ENCODE results near the gene IGFBP2. TPM values are rescaled to one million over a fixed set of nuclear protein-coding genes. Genes with fewer than 3 reads are reported as not detected.

The IGFBP2 gene
- polyA plus RNA-seq, 1 of the 3 experiments (the other 2 are of a cell fraction) = 695 TPM

DNA sequence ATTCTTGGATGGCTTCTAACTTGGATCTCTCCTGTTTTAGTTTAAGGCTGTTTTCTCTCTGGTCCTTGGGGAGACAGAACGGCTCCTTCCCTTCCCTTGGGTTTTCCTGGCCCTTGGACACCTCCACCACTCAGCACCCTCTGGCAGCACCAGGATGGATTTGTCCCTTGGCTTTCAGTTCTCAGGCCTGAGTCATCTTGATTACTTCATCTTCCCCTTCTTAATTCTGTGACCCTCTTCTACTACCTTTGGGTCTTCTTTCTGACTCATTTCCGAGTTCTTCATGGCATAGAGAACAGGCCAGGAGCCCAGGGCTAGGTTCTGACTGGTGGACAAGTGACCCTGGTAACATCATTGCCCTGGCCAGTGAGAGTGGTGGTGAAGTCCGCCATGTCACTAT, 14.9 kb downstream of the IGFBP2 start:
- Histone ChIP-seq H4K20me1 (ENCODE audit: insufficient read depth) (peaks cover 4% of the 10 kb centered on the region; the same call in 1 of the 2 replicates), H2AFZ (ENCODE audit: low read depth) (no peak overlapping the region), H3K4me3 (ENCODE audit: low read depth in 2 of 2, low read length in 1 of 2) (no peak overlapping the region), H3K27ac (ENCODE audit: low read depth in 2 of 2, low read length in 1 of 2) (peak overlapping the region in 1 of 2 experiments; percentile 37; a peak in 2 of 4 replicates), H3K9me2 (no peaks in the 10 kb centered on the region), H3F3A (replicated peaks; ENCODE audit: insufficient read depth) (peaks cover 5% of the 10 kb centered on the region), H3K4me1 (ENCODE audit: control insufficient read depth in 1 of 2, insufficient read depth in 2 of 2, low read depth in 1 of 2, low read length in 1 of 2) (peaks cover 20 to 41% of the 10 kb centered on the region in 2 experiments), H3K9me3 (no peaks in the 10 kb centered on the region), H3K36me3 (replicated peaks in 1 of 2; ENCODE audit: control insufficient read depth in 1 of 2, insufficient read depth in 2 of 2, low read length in 1 of 2) (peaks cover 0 to 6% of the 10 kb centered on the region in 2 experiments), H3K79me2 (ENCODE audit: insufficient read depth) (peaks cover 72% of the 10 kb centered on the region), H3K27me3 (ENCODE audit: insufficient read depth) (no peaks in the 10 kb centered on the region), H3K4me2 (no peak overlapping the region), H3K9ac (no peak overlapping the region)
- ChIA-PET CTCF (interaction anchor here (1.1 to 24.7 kb wide), 3 partner anchors 17 to 143 kb away, joined by 3 to 614 read pairs (median 32); no protein-coding TSS in a partner anchor), POLR2A (no interaction called here)
- peak; percentile 10; the same call in 1 of the 2 replicates for TF ChIP-seq JUND (IDR thresholded peaks at IDR 0.05)
- TF ChIP-seq NFIC (IDR thresholded peaks at IDR 0.05; ENCODE audit: borderline replicate concordance) = peak; percentile 22; the same call in 1 of the 2 replicates
- no peak for TF ChIP-seq MAX (IDR thresholded peaks at IDR 0.05; ENCODE audit: low read depth)
- peak; percentile 20; the same call in 1 of the 2 replicates for TF ChIP-seq TCF12 (IDR thresholded peaks at IDR 0.05)
- no peak for TF ChIP-seq SMC3 (IDR thresholded peaks at IDR 0.05; ENCODE audit: low read depth, low read length)
- TF ChIP-seq FOSL2 (IDR thresholded peaks at IDR 0.05; ENCODE audit: borderline replicate concordance, low read depth) = peak; percentile 56
- TF ChIP-seq, protein P1, sequence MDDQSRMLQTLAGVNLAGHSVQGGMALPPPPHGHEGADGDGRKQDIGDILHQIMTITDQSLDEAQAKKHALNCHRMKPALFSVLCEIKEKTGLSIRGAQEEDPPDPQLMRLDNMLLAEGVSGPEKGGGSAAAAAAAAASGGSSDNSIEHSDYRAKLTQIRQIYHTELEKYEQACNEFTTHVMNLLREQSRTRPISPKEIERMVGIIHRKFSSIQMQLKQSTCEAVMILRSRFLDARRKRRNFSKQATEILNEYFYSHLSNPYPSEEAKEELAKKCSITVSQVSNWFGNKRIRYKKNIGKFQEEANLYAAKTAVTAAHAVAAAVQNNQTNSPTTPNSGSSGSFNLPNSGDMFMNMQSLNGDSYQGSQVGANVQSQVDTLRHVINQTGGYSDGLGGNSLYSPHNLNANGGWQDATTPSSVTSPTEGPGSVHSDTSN (IDR thresholded peaks at IDR 0.05) = 0 out of 2 replicates have a peak, but pooled peaks have one; percentile 15
- no peak for DNase-seq
- 76% methylated on average over 3 of the region's 3 CpGs for WGBS (ENCODE audit: low lambda C conversion rate)

DNA sequence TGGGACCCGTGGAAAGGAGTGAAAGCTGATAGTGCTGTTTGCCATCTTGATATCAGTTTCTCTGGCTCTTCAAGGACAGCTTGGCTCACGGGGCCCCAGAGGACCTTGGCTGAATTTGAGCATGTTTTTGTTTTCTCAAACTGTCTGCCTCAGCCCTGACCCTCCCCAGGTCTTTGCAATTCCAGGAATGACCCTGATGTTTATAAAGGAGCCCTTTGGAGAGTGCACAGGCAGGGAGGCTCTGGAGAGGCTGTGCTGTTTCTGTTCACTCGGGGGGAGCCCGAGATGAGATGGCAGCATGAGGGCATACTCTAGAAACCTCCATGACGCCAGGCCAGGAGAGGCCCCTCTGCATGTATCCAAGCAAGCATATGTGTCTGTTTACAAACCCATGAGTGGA, 16.4 kb downstream of the IGFBP2 start:
- Histone ChIP-seq H3K36me3 (replicated peaks in 1 of 2; ENCODE audit: control insufficient read depth in 1 of 2, insufficient read depth in 2 of 2, low read length in 1 of 2) (peaks cover 0 to 9% of the 10 kb centered on the region in 2 experiments), H3K4me2 (no peak overlapping the region), H2AFZ (ENCODE audit: low read depth) (no peak overlapping the region), H3K4me3 (ENCODE audit: low read depth in 2 of 2, low read length in 1 of 2) (no peak overlapping the region), H3K9me3 (no peaks in the 10 kb centered on the region), H3K27me3 (ENCODE audit: insufficient read depth) (no peaks in the 10 kb centered on the region), H3K9me2 (no peaks in the 10 kb centered on the region), H3F3A (replicated peaks; ENCODE audit: insufficient read depth) (peaks cover 5% of the 10 kb centered on the region), H3K4me1 (ENCODE audit: control insufficient read depth in 1 of 2, insufficient read depth in 2 of 2, low read depth in 1 of 2, low read length in 1 of 2) (peaks cover 9 to 43% of the 10 kb centered on the region in 2 experiments), H3K9ac (no peak overlapping the region), H4K20me1 (ENCODE audit: insufficient read depth) (peaks cover 11% of the 10 kb centered on the region), H3K27ac (ENCODE audit: low read depth in 2 of 2, low read length in 1 of 2) (no peak overlapping the region), H3K79me2 (ENCODE audit: insufficient read depth) (peaks cover 77% of the 10 kb centered on the region)
- DNase-seq = no peak
- ChIA-PET POLR2A (no interaction called here), CTCF (interaction anchor here (10.2 to 24.7 kb wide), 2 partner anchors 16 to 128 kb away, joined by 76 to 614 read pairs; no protein-coding TSS in a partner anchor)
- 93% methylated on average over 5 of the region's 5 CpGs for WGBS (ENCODE audit: low lambda C conversion rate)
- TF ChIP-seq RCOR1 (IDR thresholded peaks at IDR 0.05; ENCODE audit: low read length) (no peak), ELF1 (IDR thresholded peaks at IDR 0.05) (no peak), JUND (IDR thresholded peaks at IDR 0.05) (no peak), POLR2AphosphoS5 (IDR thresholded peaks at IDR 0.05; ENCODE audit: low read depth, low read length) (no peak), CHD2 (IDR thresholded peaks at IDR 0.05; ENCODE audit: low read length, partially characterized antibody) (no peak), MXI1 (IDR thresholded peaks at IDR 0.05; ENCODE audit: low read depth, low read length) (no peak), NRF1 (IDR thresholded peaks at IDR 0.05; ENCODE audit: low read depth, low read length) (no peak), MEF2A (IDR thresholded peaks at IDR 0.05; ENCODE audit: borderline replicate concordance, low read depth) (no peak)
- TF ChIP-seq, protein P2, sequence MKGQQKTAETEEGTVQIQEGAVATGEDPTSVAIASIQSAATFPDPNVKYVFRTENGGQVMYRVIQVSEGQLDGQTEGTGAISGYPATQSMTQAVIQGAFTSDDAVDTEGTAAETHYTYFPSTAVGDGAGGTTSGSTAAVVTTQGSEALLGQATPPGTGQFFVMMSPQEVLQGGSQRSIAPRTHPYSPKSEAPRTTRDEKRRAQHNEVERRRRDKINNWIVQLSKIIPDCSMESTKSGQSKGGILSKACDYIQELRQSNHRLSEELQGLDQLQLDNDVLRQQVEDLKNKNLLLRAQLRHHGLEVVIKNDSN (IDR thresholded peaks at IDR 0.05; ENCODE audit: borderline replicate concordance, low read depth) = no peak
